HG03457 (cell line): ENCODE data around the gene IGSF10.
"Not testable (repeated sequence)": the region's sequence is repeated elsewhere in the genome, so short reads cannot be mapped to it uniquely, and the experiment has no call there.

Source experiments
- ATAC-seq: cut with Tn5 transposase; IDR thresholded peaks from one replicate; pipeline ENCODE4 v1.9.1; 2021; ENCODE audit warnings: moderate number of reproducible peaks; ENCODE audit not compliant: unreplicated experiment

The IGSF10 gene

DNA sequence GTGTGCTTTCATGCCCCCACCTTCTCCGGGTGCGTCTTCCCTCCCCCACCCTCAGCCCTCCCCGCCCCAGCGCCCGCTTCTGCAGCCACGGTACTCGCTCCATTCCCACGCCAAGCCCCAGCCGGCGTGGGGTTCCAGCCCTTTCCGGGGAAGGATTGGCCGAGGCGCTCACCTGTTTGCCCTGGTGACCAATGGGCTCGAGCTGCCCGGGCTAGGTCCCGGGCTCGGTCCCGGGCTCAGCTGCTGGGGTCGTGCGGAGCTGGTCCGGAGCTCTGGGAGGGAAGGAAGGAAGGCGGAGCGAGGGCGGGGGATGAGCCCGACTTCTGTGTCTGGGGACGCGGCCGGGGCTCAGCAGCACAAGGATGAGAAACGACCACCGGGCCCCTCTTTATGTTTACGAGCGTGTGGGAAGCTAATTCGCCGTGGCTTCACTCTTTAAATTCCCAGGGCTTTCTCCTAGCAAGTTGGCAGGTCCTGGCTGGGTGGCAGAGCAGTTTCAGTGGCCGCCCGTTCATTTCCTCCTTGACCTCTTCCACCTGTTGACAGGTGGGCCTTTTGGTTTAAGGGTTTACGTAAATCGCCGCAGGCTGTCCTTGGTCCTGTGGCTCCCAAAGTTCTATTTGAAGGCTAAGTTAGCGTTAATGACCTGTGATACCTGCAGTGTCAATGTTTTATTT is at the start of gene IGSF10:
TSS of gene IGSF10 (minus strand) at position 288 of the 677 bp plus-strand sequence. CDS start 2,352 bp downstream, outside the sequence.
- no peak for ATAC-seq

GRCh38 chr3:151509468-151510135 is 48.7 kb upstream of the IGSF10 start:
- ATAC-seq = not testable (repeated sequence)

DNA sequence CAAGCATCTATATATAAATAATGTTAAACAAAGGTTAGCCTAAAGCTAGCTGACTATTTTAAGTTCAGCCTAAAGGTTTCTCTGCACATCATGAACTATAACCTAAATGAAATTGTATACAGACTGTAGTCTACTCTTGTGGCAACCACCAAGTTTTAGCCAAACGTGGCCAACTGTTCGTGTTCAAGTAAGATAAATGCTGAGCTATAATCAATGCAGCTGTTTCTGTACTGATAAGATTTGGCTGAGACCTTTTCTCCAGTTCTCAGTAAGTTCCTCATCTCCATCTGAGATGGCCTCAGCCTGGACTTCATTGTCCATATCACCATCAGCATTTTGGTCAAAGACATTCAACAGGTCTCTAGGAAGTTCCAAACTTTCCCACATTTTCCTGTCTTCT is 43.7 kb upstream of the IGSF10 start:
- no peak for ATAC-seq

DNA sequence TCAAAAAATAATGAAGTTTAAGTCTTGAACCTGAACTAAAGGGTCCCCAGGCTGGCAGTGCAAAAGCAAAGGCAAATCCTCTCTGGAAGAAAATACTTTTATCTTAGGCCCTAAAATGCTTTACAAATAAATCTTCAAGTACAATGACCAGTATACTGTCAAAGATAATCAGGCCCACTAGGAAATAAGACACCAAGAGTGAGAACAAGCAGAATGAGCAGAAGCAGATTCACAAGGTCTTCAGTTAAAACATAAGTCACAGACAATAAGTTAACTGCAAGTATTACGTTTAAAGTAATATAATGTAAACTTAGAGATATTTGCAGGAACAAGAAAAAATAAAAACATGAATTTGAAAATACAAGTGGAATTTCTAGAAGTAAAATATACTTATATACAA is 42.2 kb upstream of the IGSF10 start:
- no peak for ATAC-seq

GRCh38 chr3:151501923-151502632 is 41.2 kb upstream of the IGSF10 start:
- ATAC-seq = no peak

DNA sequence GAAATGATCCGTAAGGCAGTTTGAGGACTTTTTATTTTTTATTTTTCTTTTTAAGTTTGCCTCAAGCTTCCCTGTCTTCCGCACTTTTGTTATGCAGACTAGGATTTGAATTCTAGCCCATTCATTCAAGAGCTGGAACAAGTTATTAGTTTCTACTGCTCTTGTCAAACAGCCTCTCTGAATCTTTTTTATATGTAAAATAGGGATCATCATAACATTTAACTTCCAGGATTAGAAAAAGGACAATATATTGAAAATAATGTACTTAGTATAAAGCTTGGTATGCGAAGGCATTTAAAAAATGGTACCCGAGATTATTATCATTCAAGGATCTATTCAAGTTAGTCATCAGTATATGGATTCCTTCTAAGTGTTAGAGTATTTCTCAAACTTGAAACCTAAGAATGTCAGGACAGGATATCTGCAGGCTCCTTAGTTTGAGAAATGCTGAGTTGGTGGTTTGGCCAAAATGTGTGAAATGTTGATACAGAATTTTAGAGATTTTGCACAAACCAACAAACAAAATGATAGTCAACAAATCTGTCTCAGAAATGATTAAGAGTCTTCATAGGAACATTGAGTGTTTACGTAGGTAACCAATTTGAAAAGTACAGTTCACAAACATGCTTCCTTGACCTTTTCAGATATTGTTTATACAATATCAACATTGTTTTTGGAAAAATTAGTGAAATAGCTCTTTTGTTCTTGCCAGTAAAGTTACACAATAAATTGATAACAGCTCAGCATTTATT is 40.5 kb upstream of the IGSF10 start:
- ATAC-seq = no peak

GRCh38 chr3:151499168-151499567 is 38.3 kb upstream of the IGSF10 start:
- ATAC-seq = no peak

DNA sequence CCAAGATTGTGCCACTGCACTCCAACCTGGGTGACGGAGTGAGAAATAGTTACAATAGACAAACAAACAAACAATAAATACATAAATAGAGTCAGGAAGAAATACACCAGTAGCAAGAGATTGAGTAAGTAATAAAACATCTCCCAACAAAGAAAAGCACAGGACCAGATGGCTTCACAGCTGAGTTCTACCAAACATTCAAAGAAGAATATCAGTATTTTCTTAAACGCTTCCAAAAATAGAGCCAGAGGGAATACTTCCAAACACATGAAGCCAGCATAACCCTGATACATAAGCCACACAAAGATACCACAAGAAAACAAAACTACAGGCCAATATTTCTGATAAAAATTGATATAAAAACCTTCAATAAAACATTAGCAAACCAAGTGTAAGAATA is 30.7 kb upstream of the IGSF10 start:
- no peak for ATAC-seq

GRCh38 chr3:151487833-151488232 is 27.0 kb upstream of the IGSF10 start:
- ATAC-seq = not testable (repeated sequence)

- ATAC-seq = no peak
These were observed 23.2 kb upstream of the IGSF10 start for GRCh38 chr3:151483961-151484520.

- no peak for ATAC-seq
These were observed 22.6 kb upstream of the IGSF10 start for GRCh38 chr3:151483488-151483887.

GRCh38 chr3:151480492-151480891 is 19.6 kb upstream of the IGSF10 start:
- no peak for ATAC-seq

DNA sequence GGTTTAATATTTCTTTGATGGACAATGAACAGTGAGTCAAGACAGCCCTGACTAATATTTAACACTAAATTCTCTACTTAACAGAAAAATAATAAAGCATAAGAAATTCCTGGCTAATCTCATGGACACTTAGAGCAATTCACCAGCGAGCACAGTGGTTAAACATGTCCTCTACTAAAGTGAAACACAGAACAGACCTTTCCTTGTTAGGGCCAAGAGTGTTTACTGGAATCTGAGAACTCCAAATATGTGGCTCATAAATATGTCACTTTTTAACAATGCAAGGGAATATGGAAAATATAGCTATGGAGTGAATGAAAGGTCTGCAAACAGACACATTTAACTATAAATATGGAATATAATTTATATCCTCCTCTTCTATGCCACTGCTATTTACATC is 18.6 kb upstream of the IGSF10 start:
- no peak for ATAC-seq

DNA sequence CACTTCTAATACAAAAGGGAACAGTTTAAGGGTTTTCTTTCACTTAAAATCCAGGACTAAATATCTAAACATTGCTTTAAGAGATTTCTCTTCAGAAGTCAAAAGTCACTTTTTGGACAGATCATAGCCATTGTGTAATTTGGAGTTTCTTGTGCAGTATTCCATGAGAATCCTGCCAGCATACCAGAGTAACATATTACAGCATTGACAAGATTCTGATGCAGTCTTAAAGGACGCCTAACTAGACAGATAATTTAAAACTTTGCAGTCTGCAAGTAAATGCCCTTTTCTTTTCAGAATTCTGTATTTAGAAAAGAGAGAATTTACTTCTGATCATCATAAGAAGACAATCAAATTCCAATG is 17.5 kb upstream of the IGSF10 start:
- ATAC-seq = no peak

DNA sequence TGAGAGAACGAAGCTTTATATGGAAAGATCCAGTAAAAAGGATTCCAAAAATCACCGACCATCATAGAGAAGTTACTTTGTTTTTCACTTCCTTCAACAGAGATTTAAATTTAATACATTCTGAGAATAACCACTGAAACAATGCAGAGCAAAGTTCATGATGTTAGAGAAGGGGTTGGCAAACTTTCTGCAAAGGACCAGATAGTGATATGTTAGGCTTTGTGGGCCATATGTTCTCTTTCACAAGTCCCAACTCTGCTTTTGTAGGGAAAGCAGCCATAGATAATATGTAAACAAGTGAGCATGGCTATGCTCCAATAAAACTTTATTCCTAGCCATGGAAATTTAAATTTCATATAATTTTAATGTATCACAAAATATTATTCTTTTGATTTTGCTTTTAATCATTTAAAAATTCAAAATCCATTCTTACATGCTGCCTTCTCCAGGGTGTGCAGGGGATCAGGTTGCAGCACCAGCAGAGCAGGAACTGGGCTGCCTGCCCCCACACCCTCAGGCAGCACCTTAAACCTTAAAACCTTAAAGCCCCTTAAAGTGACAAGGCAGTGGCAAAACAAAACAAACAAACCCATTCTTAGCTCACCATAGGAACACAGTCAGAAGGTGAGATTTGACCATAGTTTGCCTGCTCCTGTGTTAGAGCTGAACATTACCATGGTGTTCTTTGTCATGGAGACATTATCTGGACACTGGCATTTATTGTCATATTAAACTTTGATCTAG is 16.9 kb upstream of the IGSF10 start:
- ATAC-seq = no peak

- no peak for ATAC-seq
These were observed 15.6 kb upstream of the IGSF10 start for GRCh38 chr3:151476344-151477018.

DNA sequence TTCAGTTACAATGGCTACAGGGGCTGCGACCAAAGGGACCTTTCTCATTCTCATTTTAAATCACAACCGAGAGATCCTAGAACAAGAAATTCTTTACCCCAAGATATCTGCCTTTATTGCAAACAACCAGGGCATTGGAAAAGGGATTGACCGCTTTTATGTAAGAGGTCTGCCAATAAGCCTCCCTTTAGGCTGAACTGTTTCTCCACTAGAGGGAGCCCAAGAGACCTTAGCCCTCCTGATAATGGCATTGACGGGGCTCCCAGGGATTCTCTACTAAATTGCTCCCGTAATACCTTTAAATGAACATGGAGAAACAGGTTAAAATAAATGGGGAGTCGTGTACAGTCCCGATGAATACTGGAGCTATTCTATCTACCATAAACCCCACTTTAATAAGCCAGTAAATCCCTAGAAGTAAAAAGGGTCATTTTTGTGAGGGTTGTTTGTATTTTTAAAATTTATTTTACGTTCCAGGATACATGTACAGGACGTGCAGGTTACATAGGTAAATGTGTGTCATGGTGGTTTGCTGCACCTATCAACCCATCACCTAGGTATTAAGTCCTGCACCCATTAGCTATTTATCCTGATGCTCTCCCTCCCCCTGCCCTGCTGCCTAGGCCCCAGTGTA is 7.5 kb upstream of the IGSF10 start:
- no peak for ATAC-seq

GRCh38 chr3:151467069-151467468 is 6.2 kb upstream of the IGSF10 start:
- ATAC-seq = no peak

DNA sequence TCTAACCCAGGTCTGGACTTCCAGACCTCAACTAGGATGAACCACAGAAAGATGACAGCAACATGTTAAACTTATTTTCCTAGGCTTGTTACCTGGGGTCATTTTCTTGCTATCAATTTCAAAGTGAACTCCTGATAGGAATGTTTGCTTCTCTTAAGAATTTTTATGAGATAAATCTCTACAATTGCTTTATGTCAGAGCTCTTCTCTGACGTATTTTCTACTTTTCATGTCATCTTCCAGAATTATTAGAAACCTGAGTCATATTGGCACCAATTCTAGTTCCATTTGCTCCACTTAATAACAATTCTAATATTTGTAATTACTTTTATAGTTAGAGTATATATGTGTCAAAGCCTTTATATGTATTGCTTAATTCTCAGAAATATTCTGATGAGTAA is 2.1 kb upstream of the IGSF10 start:
- no peak for ATAC-seq
